Stimulated activated CD8-positive, alpha-beta memory T cell treated with anti-CD3 and anti-CD28 coated beads, Interleukin-15, amount 100 ng/mL, for 1 hour (primary cell): Measurements from ENCODE around the gene LDLRAD1.
"Not testable (repeated sequence)": the region's sequence is repeated elsewhere in the genome, so short reads cannot be mapped to it uniquely, and the experiment has no call there.

ENCODE experiments used
- DNase-seq: peaks from one replicate; pipeline ENCODE4 v3.0.0-alpha.2; 2020; ENCODE audit warnings: low read depth

LDLRAD1 gene, protein sequence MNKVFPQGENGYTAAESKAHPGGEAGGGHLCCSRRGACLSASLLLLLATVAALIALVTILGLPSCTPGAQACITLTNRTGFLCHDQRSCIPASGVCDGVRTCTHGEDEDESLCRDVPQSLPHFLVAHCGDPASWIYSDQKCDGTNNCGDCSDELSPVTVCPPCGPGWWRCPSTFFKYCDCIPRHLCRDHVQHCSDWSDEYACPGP

DNA sequence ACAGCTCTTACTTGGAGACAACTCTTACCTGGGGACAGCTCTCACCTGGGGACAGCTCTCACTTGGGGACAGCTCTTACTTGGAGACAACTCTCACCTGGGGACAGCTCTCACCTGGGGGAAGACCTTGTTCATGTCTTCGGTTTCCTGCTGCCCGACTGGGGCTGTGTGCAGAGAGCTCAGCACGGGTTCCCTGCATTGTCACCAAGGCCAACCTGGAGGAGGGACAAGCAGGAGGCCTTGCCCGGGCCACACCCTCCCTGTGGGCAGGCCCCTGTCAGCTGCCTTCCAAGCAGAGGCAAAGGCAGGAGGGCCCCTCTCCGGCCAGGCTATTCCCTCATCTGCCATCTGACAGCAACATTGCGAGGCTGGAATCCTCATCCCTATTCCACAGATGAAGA, at the start of gene LDLRAD1:
Gene LDLRAD1, minus strand, starts transcription at position 208 of the 400 bp plus-strand sequence. Its CDS starts 74 bp downstream, at position 134.
- DNase-seq: no peak

DNA sequence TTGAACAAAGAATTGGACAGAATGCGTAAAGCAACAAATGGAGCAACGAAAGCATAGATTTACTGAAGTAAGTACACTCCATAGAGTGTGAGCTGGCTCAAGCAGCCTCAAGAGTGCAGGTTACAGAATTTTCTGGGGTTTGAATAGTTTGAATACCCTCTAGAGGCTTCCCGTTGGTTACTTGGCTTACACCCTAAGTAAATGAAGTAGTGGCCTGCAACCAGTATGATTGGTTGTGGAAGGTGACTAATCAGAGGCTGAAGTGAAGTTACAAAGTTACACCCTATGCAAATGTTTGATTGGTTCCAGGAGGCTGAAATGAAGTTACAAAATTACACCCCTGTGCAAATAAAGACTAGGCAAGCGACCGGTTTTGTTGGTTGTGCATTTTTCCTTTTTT, 46.3 kb upstream of the LDLRAD1 start:
- no peak for DNase-seq

DNA sequence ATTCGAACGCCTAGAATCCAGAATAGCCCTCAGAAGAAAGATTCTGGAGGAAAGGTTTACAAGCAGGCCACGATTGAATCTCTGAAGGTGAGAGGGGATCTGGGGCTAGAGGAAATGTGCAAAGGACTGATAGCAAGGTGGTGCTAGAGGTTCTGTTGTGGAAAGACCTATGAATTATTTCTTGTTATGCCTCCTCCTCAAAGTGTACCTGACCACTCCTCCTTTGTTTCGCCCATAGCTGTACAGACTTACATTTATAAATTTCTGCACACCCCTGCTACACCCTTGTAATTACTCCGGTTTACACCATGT, 36.4 kb upstream of the LDLRAD1 start:
- DNase-seq: no peak

DNA sequence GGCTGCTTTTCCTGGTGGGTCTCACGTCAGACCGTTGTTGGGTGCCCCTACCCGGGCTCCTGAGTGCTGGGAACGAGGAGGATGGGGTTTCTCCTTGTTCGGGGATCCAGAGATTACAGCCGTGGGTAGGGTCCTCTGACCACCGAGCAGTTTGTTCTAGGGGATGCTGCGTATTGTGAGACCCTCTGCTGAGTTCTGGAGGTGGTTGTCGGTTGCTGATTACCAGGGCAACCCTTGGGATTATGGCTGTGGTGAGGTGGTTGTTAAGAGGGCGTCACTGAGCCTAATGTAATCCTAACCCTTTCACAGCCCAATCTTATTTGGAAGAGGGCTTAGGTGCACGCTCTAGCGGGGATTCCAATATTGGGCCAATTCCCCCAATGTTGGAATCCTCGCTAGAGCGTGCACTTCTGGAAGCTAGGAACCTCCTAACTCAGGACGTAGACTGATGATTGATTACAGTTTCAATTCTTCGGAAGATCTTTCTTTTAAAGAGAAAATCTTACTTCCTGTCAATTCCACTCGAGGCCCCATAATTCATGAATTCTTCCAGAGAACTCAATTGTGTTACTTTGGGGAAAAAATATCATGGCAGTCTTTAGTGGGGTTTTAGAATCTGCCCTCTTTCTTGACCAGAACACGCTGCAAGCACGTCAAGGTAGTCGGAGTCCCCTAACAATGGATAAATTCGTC, 35.9 kb upstream of the LDLRAD1 start:
- no peak for DNase-seq

DNA sequence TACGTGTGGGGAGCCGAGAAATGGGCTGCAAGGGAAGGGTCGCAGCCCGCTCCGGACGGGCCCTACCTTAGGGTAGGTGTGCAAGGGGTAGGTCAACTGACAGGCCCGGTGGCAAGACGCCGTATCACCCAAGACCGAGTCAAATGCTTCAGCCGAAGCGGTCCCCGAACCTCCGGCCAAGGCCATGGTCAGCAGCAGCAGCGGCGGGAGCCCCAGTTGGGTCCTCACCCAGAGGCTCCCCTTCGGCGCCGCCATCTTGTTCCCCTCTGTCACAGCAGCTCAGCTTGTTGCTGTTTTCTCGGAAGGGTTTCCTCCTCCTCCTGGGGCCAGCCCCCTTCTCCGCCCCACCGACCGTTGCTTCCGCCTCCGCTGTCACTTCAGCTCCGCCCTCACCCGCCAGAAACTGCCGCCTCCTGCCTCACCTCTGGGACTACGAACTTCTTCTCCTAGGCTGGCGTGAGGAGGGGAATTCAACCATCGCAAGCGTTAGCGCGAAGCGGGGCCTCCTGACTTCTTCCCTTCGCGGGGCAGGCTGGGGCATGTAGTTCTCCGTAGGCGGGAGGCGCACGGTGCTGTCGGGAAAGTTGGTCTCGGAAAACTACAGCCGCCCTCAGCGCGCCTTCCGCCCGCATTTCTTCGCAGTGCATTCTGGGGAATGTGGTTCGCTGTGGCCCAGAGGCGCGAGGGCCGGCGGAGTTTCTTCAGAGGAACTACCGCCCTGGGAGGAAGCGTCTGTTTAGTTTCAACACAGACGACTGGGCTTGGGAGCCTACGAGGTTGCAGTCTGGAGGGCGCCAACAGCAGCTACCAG, 35.2 kb upstream of the LDLRAD1 start, which contains the start of the genes TCEANC2 and TMEM59:
Gene TCEANC2, plus strand, starts transcription at position 675 of the 811 bp plus-strand sequence. CDS start 815 bp downstream, outside the sequence.
Gene TMEM59, minus strand, starts transcription at position 271 of the 811 bp plus-strand sequence. Its CDS starts 16 bp downstream, at position 255.
- peak; percentile 93 for DNase-seq

DNA sequence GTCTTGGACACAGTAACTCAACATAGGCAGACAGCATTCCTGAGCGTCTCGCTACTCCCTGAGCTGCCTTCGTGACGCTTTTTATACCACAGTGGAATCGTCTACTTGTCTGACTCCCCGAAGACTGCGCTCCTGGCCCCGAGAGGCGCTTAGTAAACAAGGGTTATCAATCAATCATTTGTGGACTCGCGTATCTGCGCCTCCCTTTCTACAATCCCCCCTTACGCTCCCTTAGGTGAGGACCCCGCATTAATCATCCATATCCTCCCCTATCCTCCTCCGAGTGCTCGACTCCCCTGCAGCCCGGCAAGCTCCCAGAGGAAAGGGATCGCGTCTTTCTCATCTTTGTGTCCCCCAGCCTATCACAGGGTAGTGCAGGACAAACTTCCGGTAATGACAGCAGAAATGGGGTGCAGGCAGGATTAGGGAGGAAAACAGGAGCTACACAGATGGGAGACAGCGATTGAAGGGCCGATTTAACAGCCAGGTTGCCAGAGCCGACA, 34.5 kb upstream of the LDLRAD1 start:
- no peak for DNase-seq

DNA sequence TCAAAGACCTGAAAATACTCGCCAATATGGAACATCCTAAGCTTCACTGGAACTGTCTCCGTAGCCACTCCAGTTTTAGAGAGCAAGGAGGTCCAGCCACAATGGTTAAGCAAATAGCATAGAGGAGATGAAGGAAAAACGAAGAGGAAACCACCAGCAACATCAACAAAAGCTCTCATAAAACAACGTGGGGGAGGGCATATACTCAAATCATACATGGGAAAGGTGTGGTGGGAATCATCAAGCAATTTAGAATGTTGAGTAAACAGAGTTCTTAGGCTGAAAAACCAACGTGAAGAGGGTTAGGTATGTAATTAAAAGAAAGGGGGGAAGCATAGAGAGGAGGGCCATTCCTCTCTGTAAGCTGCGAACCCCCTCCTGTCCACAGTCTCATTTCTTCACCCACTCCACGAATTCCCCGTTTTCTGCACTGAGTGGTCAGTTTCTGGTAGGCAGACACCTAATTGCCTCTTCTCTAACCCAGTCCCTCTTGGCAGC, 34.0 kb upstream of the LDLRAD1 start:
- no peak for DNase-seq

DNA sequence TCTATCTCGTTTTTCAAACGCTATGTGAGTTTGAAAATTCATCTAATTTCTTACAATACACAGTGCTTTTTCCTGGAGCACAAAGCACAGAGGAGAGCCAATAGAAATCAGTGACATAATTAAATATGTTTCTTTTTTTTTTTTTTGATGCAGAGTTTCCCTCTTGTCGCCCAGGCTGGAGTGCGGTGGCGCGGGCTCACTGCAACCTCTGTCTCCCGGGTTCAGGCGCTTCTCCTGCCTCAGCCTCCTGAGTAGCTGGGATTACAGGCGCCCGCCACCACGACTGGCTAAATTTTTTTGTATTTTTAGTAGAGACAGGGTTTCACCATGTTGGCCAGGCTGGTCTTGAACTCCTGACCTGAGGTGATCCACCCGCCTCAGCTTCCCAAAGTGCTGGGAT, 32.4 kb upstream of the LDLRAD1 start:
- DNase-seq: not testable (repeated sequence)

DNA sequence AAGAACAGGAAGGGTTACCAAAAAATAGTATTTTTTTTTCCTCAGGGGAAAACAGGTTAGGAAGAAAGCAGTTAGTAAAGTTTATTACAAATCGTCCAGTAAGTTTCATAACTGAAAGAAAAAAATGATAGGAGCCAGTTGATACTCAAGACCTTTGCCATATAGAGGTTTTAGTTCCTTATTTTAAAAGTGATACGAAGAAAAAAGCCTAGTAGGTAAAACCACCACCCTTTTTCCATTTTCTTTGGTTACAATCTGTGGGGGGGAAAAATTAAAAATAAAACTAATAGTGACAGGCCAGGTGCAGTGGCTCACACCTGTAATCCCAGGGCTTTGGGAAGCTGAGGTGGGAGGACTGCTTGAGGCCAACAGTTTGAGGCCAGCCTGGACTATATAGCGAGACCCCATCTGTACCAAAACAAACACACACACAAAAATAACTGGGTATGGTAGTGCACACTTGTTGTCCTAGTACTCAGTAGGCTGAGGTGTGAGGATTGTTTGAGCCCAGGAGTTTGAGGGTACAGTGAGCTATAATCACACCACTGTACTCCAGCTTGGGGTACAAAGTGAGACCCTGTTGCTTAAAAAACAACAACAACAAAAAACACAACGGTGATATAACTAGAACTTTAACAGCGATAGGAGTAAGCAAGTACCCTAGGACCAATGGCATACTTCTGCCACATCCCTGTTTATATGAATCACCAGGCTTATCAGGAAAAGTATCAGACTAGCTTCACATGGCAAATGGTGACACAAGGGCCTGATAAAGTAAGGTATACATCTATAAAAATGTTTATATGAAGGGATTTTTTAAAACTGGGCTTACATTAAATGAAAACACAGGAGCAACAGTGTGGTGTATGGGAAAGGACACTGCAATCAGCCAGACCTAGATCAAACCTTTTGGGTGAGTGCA, 29.7 kb upstream of the LDLRAD1 start:
- DNase-seq: no peak

DNA sequence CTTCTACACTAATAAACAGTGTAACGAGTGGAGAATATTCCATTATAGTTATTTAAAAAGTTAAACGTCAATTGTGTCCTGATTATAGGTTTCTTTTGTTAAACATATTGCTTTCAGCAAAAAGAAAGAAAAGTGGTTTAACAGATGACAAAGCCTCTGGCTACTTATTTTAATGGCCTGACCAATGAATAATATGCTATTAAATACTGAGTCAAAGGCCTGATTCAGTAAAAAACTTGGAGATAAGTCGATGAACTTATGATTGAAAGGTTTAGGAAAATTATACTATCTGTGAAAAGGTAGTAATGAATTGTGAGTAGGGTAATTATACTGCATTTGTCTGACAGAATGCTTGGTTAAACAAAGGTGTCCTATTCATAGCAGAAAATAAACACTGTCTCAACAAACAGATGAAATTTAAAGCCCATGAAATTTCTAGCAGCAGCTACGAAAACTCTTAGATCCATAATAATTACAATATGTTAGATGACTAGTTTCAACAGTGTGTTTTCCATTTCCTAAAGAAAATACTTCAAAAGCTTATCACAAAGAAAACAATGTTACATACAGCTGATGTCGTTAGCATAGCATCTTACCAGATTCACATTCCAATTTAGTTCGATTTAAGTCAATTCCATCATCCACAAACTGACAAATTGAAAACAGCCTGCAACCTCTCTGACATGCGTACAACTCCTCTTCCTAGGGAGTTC, 28.8 kb upstream of the LDLRAD1 start:
- no peak for DNase-seq

DNA sequence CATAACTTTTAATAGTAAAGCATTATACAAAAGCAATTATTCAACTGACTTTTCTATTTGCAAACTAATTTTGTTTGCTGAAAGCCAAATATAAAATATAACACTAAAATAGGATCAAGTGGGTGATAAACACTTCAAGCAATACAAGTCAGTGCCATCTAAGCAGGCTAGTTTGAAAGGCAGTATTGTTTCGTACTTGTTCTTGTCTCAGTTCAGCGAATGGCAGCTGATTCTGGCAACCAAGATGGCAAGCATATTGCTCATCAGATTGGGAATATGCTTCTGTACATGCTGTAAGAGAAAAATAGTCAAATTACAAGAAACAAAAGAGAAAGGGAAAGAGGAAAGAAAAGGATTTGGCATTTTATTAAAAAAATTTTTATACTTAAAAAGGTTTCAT, 27.5 kb upstream of the LDLRAD1 start:
- DNase-seq: no peak

DNA sequence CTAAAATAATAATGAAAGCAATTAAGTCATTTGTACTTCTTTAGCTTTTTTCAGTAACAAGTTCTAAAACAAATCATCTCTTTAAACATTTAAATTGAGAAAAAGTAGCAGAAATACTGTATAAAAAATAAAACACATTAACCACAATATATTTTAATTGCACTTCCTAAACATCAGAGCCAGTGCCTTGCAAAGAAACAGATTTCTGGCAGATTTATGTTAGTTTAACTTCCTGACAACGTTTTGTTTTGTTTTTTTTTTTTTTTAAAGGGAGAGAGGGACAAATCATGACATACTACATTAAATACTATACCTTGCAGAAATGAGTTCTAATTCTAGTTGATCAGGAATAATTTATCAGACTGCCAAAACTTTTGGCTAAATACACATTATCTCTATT, 23.8 kb upstream of the LDLRAD1 start:
- no peak for DNase-seq

DNA sequence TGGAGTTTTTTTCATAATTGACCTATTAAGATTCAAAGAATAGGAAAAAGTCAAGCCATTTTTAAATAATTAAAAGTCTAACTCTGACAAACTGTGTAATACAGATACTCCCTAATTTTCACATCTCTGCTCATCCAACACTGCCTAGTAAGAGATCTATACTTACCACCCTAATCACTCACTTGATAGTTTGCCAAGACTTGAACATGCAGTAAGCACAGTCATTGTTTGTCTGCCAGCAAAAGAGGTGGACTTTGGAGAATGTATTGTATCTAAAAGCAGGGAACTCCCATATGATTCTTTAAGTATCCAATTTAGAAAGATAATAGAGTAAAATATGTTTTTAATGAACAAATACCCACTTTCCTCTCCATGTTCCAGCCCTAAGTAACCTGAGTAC, 19.5 kb upstream of the LDLRAD1 start:
- no peak for DNase-seq

DNA sequence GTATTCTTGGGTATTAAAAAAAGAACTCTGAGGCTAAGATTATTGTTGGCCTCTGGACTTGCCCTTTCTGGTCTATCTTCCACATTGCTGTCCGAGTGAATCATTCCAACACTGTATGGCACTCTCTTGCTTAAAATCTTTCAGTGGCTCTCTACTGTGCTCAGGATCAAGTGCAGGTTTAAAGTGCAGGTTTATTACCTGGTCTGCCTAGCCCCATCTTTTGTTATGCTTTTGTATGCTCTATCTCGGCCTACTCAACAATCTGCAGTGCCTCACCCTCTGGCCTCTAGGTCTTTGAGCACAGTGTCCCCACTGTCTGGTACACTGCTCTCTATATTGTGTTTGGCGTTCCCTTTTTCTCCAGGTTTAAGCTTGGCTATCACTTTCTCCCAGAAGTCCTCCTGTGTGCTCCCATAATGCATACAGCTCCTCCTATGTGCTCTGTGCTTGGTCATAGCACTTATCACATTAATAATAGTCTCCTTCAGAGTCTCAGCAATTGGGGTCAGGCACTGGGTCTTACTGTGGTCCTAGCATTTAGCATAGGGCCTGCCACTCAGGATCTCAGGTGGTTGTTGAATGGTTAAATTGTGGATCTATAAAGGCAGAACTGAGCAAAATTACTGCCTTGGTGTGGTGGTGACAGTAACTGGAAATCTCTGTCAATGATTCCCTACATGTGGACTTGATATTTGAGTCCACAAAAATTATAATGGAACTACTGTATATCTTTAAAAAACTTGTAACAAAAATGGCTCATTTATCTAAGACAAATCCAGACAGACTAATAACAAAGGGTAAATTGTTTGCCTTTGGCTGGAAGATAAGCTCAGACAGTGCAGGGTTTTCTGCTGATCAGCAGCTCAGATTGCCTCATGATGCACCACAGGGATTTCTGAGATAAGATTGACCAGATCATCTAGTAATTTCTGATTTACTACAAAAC, 10.6 kb upstream of the LDLRAD1 start:
- no peak for DNase-seq

DNA sequence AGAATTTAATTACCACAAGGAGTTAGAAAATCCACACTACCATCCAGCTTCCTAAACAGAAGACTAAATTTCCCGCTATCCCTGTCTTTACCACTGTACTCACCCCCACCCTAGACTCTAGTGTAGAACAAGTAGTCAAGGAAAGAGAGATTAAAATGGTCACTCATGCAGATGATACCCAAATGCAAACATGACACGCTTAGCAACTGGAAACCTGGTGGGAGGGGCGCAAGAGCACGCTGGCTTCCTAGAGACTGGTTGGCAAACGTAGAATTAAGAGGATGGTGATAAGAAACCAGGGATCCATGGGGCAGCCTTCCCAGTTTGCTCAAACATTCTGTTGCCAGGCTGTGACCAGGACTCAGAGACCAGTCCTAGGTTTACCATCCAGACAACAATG, 9.9 kb upstream of the LDLRAD1 start:
- no peak for DNase-seq

DNA sequence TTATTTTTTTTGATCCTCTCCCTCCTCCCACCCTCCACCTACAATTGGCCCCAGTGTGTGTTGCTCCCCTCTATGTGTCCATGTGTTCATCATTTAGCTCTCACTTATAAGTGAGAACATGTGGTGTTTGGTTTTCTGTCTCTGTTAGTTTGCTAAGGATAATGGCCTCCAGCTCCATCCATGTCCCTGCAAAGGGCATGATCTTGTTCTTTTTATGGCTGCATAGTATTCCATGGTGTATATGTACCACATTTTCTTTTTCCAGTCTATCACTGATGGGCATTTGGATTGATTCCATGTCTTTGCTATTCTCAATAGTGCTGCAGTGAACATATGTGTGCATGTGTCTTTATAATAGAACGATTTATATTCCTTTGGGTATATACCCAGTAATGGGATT, 6.8 kb upstream of the LDLRAD1 start:
- DNase-seq: not testable (repeated sequence)

DNA sequence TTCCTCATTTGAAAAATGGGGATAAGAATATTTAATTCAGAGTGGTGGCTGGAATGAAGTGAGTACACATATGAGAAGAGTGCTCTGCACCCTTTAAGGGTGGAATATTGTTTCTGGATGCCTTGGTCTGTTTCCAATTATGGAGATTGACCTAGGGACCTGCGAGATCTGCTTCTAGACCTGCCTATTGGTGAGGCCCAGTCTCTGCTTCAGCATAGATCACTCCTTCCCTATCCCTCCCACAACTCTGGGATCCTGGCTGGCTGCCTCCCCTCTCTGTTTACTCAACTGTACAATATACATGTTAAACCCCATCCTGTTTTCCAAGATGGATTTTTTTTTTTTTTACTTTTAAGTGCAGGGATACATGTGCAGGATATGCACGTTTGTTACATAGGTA, 6.4 kb upstream of the LDLRAD1 start:
- no peak for DNase-seq

DNA sequence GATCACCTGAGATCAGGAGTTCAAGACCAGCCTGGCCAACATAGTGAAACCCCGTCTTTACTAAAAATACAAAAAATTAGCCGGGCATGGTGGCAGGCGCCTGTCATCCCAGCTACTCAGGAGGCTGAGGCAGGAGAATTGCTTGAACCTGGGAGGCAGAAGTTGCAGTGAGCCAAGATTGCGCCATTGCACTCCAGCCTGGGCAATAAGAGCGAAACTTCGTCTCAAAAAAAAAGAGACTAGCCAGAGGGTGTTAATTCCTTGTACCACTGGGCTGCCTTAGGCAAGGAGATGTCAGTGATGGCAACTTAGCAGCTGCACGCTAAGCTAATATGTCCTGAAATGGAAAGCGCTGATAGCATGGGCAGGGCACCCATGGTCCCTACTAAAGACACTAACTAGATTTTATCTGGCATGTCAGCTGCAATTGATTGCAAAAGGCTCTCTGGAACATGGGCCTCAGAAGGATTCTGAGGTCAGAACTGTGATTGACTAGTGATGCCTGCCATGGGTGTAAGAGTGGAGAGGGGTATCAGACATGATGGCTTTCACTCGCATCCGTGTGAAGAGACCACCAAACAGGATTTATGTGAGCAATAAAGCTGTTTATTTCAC, 1.7 kb upstream of the LDLRAD1 start:
- not testable (repeated sequence) for DNase-seq

DNA sequence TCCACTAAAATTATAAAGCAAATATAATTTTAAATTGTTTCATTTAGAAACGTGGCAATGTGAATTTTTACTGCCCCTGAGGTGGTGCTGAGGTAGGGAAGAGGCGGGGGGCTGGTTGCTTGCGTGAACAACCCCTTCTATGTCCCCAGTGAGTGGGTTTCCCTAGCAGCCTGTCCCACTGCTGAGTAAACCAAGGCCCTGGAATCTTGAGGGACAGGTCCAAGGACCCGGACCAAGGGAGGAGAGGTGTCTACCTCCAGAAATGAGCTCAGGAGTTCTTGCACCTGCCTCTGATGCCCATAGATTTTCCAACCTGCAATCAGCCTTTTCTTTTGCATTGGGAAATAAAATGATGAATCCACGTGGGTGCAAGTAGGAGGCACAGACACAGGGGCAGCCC, 649 bp upstream of the LDLRAD1 start:
- DNase-seq: no peak
